GM23338 (cell line): ENCODE measurements around the gene CACNA2D4. TPM values are rescaled to one million over a fixed set of nuclear protein-coding genes. Genes with fewer than 3 reads are reported as not detected.

Experiments
- ATAC-seq: fragments of 200-7000 bp; cut with Tn5 transposase; 3 replicates; pipeline ENCODE4 v1.9.1; 2020
- DNase-seq: peaks from one replicate; pipeline ENCODE4 v3.0.0-alpha.2; 2015; ENCODE audit warnings: low spot score
- H2AFZ ChIP-seq: fragments of 200-600 bp; sonication (generic); 2 replicates; pipeline ENCODE4 v1.8.0; 2016; ENCODE audit warnings: antibody characterized with exemption, mild to moderate bottlenecking, moderate library complexity
- H3F3A ChIP-seq: fragments of 200-600 bp; sonication (generic); replicated peaks from 2 replicates; pipeline ENCODE4 v1.8.0; 2017; ENCODE audit warnings: antibody characterized with exemption, mixed run types, low read depth
- H3K27ac ChIP-seq: fragments of 200-600 bp; sonication (generic); 2 replicates; pipeline ENCODE4 v1.6.1; 2016; ENCODE audit warnings: low read depth
- H3K27me3 ChIP-seq: fragments of 200-600 bp; sonication (generic); 2 replicates; pipeline ENCODE4 v1.8.0; 2016; ENCODE audit warnings: mild to moderate bottlenecking, mixed run types, moderate library complexity; ENCODE audit not compliant: insufficient read depth
- H3K36me3 ChIP-seq: fragments of 200-600 bp; sonication (generic); 2 replicates; pipeline ENCODE4 v1.8.0; 2016; ENCODE audit warnings: mild to moderate bottlenecking; ENCODE audit not compliant: insufficient read depth
- H3K4me1 ChIP-seq: fragments of 200-600 bp; sonication (generic); 2 replicates; pipeline ENCODE4 v1.8.0; 2016; ENCODE audit warnings: mild to moderate bottlenecking, moderate library complexity; ENCODE audit not compliant: insufficient read depth
- H3K4me2 ChIP-seq: fragments of 200-600 bp; sonication (generic); 2 replicates; pipeline ENCODE4 v1.7.1; 2017; ENCODE audit warnings: mixed run types
- H3K4me3 ChIP-seq: fragments of 200-600 bp; sonication (generic); 2 replicates; pipeline ENCODE4 v1.6.1; 2016; ENCODE audit warnings: mixed run types
- H3K79me2 ChIP-seq: fragments of 200-600 bp; sonication (generic); replicated peaks from 2 replicates; pipeline ENCODE4 v1.8.0; 2017; ENCODE audit warnings: mild to moderate bottlenecking; ENCODE audit not compliant: insufficient read depth
- H3K9me2 ChIP-seq: fragments of 200-600 bp; sonication (generic); 2 replicates; pipeline ENCODE4 v1.8.0; 2017; ENCODE audit not compliant: insufficient read depth
- H4K20me1 ChIP-seq: fragments of 200-600 bp; sonication (generic); replicated peaks from 2 replicates; pipeline ENCODE4 v1.8.0; 2017; ENCODE audit warnings: mild to moderate bottlenecking; ENCODE audit not compliant: insufficient read depth
- H3K27ac Mint-ChIP-seq: 2 replicates; pipeline ENCODE4 v1.8.0; 2020; ENCODE audit warnings: inconsistent platforms, mild to moderate bottlenecking, moderate library complexity, mixed read lengths
- H3K27me3 Mint-ChIP-seq: 3 replicates; pipeline ENCODE4 v1.8.0; 2022; ENCODE audit warnings: low read depth, mild to moderate bottlenecking, moderate library complexity, mixed read lengths, inconsistent platforms; ENCODE audit not compliant: insufficient read depth, poor library complexity
- H3K36me3 Mint-ChIP-seq: 3 replicates; pipeline ENCODE4 v1.8.0; 2021; ENCODE audit warnings: low read depth, mild to moderate bottlenecking, inconsistent platforms, moderate library complexity, mixed read lengths
- H3K4me1 Mint-ChIP-seq: 3 replicates; pipeline ENCODE4 v1.8.0; 2020; ENCODE audit warnings: mild to moderate bottlenecking, inconsistent platforms, mixed read lengths
- H3K4me3 Mint-ChIP-seq: 3 replicates; pipeline ENCODE4 v1.8.0; 2021; ENCODE audit warnings: moderate library complexity, mild to moderate bottlenecking, inconsistent platforms, mixed read lengths
- H3K9me3 Mint-ChIP-seq: 3 replicates; pipeline ENCODE4 v1.8.0; 2020; ENCODE audit warnings: moderate library complexity, mild to moderate bottlenecking, inconsistent platforms, mixed read lengths
- CREB1 ChIP-seq: fragments of 250-450 bp; sonication (Bioruptor Pico); IDR thresholded peaks from 2 replicates; pipeline ENCODE4 v1.5.0; 2020; ENCODE audit warnings: low read depth, mild to moderate bottlenecking, moderate library complexity
- ETS1 ChIP-seq: IDR thresholded peaks from 2 replicates; pipeline ENCODE4 v1.6.1; 2016; ENCODE audit warnings: antibody characterized with exemption
- EZH2 ChIP-seq: fragments of 200-600 bp; sonication (generic); IDR thresholded peaks from one replicate; pipeline ENCODE4 v1.8.0; 2017; ENCODE audit warnings: antibody characterized with exemption, mild to moderate bottlenecking, low read depth; ENCODE audit not compliant: unreplicated experiment
- STAT1 ChIP-seq: IDR thresholded peaks from one replicate; pipeline ENCODE4 v1.6.1; 2016; ENCODE audit warnings: antibody characterized with exemption; ENCODE audit not compliant: unreplicated experiment
- ZNF462 ChIP-seq: fragments of 250-450 bp; sonication (Bioruptor Pico); IDR thresholded peaks from 2 replicates; pipeline ENCODE4 v1.5.0; 2020; ENCODE audit warnings: mild to moderate bottlenecking, moderate library complexity
- polyA plus RNA-seq: library from polyadenylated mRNA; unstranded; fragments of >200 nt; fragmentation: Nextera tagmentation; extraction: Ambion mirVana; gene quantifications from 2 replicates; pipeline ENCODE4 v1.2.1, GENCODE V29; 2016
- total RNA-seq: library from RNA; depleted of rRNA; stranded (reverse); fragments of >200 nt; shearing (Covaris generic); gene quantifications from 2 replicates; pipeline ENCODE4 v1.2.3, GENCODE V29; 2014

CACNA2D4 gene
- total and polyA plus RNA-seq, 2 experiments from 2014 or later = 0.07 to 0.24 TPM

- H3K4me3 ChIP-seq = no peak overlapping the region
- no peak overlapping the region for H3K27ac ChIP-seq
- DNase-seq (no peak), ATAC-seq (no peak)
- H3K9me3 Mint-ChIP-seq = no peaks in the 10 kb centered on the region
- H3K4me1 Mint-ChIP-seq = no peaks in the 10 kb centered on the region; the same call in 2 of the 3 replicates
- H3F3A ChIP-seq = no peaks in the 10 kb centered on the region
- H2AFZ ChIP-seq = no peak overlapping the region
- H3K27ac Mint-ChIP-seq = no peak overlapping the region
- H3K36me3 Mint-ChIP-seq = no peaks in the 10 kb centered on the region
- no peaks in the 10 kb centered on the region for H4K20me1 ChIP-seq
- no peaks in the 10 kb centered on the region for H3K9me2 ChIP-seq
- H3K36me3 ChIP-seq = no peaks in the 10 kb centered on the region
- no peaks in the 10 kb centered on the region for H3K4me1 ChIP-seq
- H3K27me3 Mint-ChIP-seq = peaks cover 6% of the 10 kb centered on the region
- H3K27me3 ChIP-seq = no peaks in the 10 kb centered on the region
- H3K4me3 Mint-ChIP-seq = no peak overlapping the region
- no peaks in the 10 kb centered on the region for H3K79me2 ChIP-seq
- TF ChIP-seq ZNF462 (CRISPR knock-in tag) (no peak), EZH2 (no peak), CREB1 (CRISPR knock-in tag) (no peak), ETS1 (no peak), STAT1 (no peak)
- no peak overlapping the region for H3K4me2 ChIP-seq
These were observed 111.2 kb downstream of the CACNA2D4 start for GRCh38 chr12:1807087-1807860.
